GM03348 (cell line): ENCODE results near the gene CENPX.
A peak's percentile ranks its signal among the peaks of the same experiment; 100 is the strongest.

Experiments used
- DNase-seq: peaks from one replicate; pipeline ENCODE4 v3.0.0; 2012; ENCODE audit warnings: low spot score

Gene CENPX

GRCh38 chr17:82055023-82055964, 32.6 kb upstream of the CENPX start:
- no peak for DNase-seq

DNA sequence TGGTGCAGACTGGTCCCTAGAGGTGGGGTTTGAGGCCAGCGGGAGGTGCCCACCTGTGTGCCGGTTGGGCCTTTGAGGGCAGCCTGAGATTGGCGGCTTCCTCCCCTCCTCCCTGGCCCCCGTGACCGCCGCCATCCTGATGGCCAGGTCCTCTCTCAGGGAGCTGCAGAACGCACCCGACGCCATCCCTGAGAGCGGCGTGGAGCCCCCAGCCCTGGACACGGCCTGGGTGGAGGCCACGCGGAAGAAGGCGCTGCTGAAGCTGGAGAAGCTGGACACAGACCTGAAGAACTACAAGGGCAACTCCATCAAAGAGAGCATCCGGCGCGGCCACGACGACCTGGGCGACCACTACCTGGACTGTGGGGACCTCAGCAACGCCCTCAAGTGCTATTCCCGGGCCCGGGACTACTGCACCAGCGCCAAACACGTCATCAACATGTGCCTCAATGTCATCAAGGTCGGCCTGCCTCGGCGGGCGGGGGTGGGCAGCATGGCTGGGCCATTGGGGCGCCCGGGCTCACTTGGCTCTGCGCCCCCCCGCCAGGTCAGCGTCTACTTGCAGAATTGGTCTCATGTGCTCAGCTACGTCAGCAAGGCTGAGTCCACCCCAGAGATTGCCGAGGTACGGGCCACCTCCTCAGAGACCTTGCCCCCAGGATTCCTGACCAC, 31.8 kb upstream of the CENPX start:
- DNase-seq, result no peak

GRCh38 chr17:82053556-82054263, 31.0 kb upstream of the CENPX start:
- DNase-seq, result no peak

DNA sequence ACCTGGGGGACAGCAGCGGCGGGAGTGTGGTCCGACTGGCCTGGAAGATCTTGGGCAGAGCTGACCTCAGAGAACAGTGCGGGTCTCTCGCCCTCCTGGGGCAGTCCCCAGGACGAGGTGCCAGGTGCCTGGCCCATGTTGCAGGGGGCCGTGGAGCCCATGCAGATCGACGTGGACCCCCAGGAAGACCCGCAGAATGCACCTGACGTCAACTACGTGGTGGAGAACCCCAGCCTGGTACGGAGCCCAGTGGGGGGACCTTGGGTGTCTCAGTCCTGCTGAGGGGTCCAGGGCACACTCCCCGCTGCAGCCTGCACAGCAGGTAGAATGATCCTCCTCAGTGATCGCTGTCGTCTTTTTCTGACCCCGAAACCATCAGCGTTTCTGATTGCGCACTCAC, 30.5 kb upstream of the CENPX start:
- no peak for DNase-seq

- peak; percentile 36 for DNase-seq
Observed at GRCh38 chr17:82052638-82053059, 30.0 kb upstream of the CENPX start.

- DNase-seq, result peak; percentile 93
Observed at GRCh38 chr17:82051776-82052637, 29.3 kb upstream of the CENPX start, which contains the start of the genes GPS1 and RFNG. Gene GPS1 (plus strand): TSS chr17:82051898. CDS start chr17:82051932, 34 bp downstream. Gene RFNG (minus strand): TSS chr17:82051811. CDS start chr17:82051766, 45 bp downstream.

- DNase-seq, result peak; percentile 56
Observed at GRCh38 chr17:82050761-82051641, 28.3 kb upstream of the CENPX start.

DNA sequence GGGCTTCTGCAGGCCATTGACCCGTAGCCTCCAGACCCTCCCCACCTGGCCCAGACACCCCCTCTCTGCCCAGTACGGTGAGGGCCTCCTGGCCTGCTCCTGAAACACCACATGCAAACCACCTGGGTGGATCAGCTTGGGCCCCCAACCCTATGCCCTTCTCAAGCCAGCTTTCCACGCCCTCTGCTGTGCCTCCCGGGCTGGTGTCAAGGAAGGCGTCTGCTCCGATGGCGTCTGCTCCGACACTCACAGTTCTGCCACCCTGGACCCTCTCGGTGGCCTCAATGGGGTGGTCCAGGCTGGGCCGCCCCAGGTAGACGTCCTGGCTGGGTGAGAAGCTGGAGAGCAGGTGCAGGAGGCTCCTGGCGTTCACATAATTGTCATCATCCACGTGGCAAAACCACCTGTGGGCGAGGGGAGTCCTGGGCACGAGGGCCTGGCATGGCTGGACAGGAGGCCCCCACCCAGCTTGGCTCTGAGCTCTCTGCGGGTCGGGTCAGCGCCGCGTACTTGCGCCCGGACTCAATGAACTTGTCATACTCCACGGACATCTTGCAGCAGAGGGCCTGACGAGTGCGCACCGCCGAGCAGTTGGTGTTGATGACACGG, 27.6 kb upstream of the CENPX start:
- no peak for DNase-seq

- no peak for DNase-seq
Observed at GRCh38 chr17:82049521-82049971, 26.9 kb upstream of the CENPX start.

DNA sequence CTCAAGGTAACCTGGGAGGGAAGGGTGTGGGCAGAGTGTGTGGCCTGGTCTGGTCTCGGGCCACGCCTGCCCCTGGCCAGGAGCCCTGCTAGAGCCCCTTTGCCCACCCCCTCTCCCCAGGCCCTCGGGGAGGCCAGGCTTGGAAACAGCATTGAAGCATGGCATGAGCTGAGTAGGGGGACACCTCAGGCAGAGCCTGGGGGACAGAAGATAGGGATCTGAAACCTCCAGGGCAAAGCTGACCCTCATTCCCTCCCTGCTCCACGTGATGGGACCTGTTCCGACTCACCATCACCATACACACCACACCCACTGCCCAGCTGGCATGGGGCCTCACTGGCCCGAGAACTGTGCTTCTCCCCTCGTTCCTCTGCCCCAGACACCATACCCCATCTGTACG, 26.4 kb upstream of the CENPX start:
- DNase-seq, result no peak

DNA sequence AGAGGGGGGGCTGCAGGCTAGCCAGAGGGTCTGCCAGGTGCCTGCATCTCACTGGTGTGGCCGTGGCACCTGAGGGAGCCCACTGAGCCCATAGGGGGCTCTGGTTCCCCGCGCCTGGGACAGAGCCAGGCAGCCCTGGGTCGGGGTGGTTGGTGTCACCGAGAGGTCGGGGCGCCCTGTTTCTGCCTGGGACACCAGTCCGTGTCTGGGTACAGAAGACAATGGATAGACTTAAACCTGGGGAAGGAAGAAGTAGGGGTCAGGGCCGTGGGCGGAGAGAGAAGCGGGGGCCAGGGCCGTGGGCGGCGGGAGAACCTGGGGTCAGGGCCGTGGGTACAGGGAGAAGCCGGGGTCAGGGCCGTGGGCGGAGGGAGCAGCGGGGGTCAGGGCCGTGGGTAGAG, 25.9 kb upstream of the CENPX start:
- no peak for DNase-seq

DNA sequence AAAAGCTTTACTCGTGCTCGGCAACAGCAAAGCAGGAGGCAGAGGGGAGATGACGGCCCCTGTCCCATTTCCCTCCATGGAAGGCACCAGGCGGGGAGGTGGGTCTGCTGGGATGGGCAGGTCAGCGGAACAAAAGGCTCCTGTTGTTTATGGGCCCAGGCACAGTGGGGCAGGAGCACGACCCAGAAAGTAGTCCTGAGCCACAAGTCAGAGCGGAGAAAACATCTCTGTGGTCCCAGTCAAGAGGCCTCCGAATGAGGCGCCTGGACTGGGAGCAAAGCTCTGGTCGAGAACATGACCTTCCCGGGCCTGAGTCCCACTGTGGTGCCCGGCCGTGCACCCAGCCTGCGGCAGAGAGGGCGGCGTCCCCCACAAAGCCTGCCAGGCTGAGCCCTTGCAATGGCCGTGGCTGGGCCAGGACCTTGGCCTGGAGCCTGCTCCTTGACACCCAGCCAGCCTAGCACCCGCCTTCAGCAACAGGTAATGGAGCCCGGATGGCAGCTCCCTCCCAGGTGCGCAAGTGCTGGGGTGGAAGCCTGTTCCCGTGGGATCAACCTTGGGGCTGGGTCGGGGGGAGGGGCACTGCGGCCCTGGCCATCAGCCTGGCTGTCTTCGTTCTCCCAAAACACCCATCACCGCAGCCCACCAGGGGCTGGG, 25.4 kb upstream of the CENPX start:
- DNase-seq, result no peak

GRCh38 chr17:82047379-82047778, 24.7 kb upstream of the CENPX start:
- DNase-seq, result no peak

GRCh38 chr17:82046903-82047302, 24.2 kb upstream of the CENPX start:
- no peak for DNase-seq

- no peak for DNase-seq
Observed at GRCh38 chr17:82045936-82046484, 23.3 kb upstream of the CENPX start.

DNA sequence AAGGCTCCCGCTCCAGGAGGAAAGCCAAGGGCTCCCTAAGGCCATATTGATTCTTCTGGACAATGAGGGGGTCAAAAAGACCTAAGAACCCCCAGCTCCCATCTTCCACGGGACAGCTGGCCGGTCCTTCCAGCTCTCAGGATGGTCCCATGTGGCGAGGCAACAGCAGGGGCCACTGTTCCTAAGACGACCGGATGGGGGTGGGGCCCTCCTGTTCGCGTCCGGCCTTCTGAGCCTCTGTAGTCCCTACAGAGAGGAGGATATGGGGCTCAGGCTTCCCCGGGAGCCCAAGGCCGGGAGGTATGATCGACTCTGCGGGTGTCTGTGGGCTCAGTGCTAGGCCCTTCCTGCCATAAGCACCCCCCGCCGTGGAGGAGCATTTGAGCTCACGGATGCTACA, 20.8 kb upstream of the CENPX start:
- DNase-seq, result no peak

DNA sequence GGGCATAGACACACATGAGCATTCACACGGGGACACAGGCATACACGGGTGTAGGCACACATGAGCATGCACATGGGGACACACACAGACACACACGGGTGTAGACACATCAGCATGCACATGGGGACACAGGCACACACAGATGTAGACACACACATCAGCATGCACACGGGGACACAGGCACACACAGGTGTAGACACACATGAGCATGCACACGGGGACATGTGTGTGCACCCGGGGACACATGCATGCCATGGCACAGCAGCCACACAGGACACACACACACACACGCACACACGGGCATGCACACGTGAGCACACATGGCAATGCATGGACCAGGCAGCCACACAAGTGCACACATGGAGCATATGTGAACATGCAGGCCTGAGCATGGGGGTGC, 20.0 kb upstream of the CENPX start:
- DNase-seq, result no peak

DNA sequence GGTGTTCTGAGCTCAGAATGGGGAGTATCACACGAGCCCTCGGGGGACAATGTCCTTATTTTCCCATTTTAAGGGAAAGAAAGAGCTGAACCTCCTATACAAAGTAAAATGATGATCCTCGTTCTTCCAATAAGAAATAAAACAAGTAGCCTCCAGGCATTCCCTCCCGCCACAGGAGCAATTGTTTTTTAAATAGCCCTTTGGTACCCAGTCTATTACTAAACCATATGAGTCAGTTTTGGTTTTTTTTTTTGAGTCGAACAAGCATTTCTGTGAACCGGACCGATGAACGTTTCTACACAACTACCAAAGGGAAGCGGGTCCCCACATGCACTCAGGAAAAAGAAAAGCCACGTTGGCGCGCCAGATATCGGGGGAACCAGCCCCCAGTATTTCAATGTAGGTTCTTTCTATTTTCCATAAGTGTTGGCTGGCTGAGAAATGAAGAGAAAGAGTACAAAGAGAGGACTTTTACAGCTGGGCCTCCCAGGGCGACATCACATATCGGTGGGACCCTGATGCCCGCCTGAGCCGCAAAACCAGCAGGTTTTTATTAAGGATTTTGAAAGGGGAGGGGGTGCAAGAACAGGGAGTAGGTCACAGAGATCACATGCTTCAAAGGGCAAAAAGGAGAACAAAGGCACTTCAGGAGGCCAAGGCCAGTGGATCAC, 18.6 kb upstream of the CENPX start:
- DNase-seq, result no peak
